Measurements from ENCODE around the gene CELSR1. TPM values are rescaled to one million over a fixed set of nuclear protein-coding genes. Genes with fewer than 3 reads are reported as not detected.

The CELSR1 gene
- polyA plus RNA-seq, 1 experiment: 1.0 TPM

DNA sequence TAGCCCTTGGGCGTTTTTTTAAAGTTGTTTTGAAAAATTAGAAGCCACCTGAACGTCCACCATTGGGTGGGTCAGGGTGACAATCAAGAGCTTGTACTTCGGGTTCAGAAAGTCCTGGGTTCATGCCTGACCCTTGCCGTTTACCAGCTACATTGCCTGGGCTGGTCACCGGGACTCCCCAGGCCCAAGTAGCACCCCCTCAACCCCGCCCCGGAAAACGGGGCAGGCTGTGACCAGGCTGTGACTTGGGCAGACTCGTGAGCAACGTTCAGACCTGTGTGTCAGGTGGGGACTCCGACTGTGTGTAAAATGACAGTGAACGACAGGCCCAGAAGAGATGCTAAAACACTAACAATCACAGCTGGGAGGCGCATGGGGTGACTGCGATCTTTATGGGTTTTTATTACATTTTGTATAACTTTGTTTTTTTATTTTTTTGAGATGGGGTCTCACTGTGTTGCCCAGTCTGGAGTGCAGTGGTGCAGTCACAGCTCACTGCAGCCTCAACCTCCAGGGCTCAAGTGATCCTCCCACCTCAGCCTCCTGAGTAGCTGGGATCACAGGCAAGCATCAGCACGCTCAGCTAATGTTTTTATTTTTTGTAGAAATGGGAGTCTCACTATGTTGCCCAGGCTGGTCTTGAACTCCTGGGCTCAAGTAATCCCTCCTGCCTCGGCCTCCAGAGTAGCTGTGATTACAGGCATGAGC, 145.1 kb downstream of the CELSR1 start:
- no peak for DNase-seq (ENCODE audit: low read depth)
- Histone ChIP-seq H3K27me3 (ENCODE audit: control insufficient read depth, insufficient read depth, low read length) (no peaks in the 10 kb centered on the region), H3K4me3 (ENCODE audit: low read depth, low read length) (no peak overlapping the region), H3K36me3 (ENCODE audit: control insufficient read depth, insufficient read depth, low read length) (no peaks in the 10 kb centered on the region)
- POLR2A ChIA-PET: no interaction called here
- TF ChIP-seq, protein P1, sequence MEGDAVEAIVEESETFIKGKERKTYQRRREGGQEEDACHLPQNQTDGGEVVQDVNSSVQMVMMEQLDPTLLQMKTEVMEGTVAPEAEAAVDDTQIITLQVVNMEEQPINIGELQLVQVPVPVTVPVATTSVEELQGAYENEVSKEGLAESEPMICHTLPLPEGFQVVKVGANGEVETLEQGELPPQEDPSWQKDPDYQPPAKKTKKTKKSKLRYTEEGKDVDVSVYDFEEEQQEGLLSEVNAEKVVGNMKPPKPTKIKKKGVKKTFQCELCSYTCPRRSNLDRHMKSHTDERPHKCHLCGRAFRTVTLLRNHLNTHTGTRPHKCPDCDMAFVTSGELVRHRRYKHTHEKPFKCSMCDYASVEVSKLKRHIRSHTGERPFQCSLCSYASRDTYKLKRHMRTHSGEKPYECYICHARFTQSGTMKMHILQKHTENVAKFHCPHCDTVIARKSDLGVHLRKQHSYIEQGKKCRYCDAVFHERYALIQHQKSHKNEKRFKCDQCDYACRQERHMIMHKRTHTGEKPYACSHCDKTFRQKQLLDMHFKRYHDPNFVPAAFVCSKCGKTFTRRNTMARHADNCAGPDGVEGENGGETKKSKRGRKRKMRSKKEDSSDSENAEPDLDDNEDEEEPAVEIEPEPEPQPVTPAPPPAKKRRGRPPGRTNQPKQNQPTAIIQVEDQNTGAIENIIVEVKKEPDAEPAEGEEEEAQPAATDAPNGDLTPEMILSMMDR (IDR thresholded peaks at IDR 0.05; ENCODE audit: insufficient read depth, low read depth, low read length): no peak
- CTCF ChIA-PET: interaction anchor here (0.7 kb wide), 2 partner anchors 10 to 24 kb away, joined by 3 to 4 read pairs; no protein-coding TSS in a partner anchor

DNA sequence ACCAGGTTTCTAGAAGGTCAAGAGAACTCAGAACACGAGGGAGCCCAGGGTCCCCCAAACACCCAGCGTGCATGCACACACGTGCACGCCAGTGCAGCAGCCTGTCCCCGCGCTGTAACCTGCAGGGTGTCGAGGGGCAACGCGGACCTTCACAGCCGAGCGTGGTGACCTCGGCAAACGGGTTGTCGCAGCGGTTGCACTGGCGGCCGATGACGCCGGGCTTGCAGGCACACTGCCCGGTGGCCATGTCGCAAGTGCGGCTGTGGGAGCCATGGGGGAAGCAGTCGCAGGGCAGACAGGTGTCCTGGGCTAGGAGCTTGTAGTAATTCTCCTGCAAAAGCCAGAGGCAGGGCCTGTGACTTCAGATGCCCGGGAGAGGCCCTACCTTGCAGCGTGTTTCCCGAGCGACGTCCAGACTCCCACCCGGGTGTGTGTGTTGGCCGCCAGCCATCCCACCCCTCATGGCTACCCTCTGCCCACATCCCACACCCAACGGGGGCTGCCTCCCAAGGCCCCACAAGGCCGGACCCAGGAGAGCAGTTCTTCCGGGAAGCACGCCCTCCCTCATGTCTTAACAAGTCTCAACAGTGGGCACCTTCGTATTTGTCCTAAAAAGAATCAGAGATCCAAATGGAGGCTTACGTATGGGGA, 145.8 kb downstream of the CELSR1 start:
- H3K4me3 ChIP-seq (ENCODE audit: low read depth, low read length): no peak overlapping the region
- ChIA-PET POLR2A (no interaction called here), CTCF (interaction anchor here (1.6 kb wide), 1 partner anchor 24 kb away, joined by 12 read pairs; no protein-coding TSS in a partner anchor)
- H3K36me3 ChIP-seq (ENCODE audit: control insufficient read depth, insufficient read depth, low read length): no peaks in the 10 kb centered on the region
- DNase-seq (ENCODE audit: low read depth): no peak
- TF ChIP-seq, protein P1 (IDR thresholded peaks at IDR 0.05; ENCODE audit: insufficient read depth, low read depth, low read length): no peak
- no peaks in the 10 kb centered on the region for H3K27me3 ChIP-seq (ENCODE audit: control insufficient read depth, insufficient read depth, low read length)

DNA sequence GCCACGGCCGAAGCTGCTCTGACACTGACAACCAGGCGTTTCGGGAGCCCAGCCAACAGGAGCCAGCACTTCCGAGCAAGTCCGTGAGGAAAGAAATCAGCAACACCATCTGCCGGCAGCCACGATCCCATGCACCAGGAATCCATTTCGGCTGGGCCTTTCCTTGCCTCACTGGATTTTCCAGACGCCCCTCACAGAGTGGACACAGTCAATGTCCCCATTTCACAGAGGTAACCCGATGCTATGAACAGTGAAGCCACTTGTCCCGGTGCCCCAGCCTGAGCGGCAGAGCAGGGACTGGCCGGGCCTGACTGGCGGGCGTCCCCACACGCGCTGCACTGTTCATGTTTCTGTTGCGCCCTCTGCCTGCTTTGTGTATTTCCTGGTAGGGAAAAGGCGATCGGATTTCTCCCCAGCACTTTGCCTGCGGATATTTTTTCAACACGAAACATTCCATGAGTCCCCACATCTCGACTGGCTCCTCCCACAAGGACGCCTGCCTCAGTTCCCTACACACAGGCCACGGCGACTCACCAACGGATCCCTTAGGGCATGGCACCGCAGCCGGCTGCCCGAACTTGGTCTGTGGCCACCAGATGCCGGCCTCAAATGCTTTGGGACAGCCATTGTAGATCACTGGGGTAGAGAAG, 146.6 kb downstream of the CELSR1 start:
- Histone ChIP-seq H3K27me3 (ENCODE audit: control insufficient read depth, insufficient read depth, low read length) (no peaks in the 10 kb centered on the region), H3K36me3 (ENCODE audit: control insufficient read depth, insufficient read depth, low read length) (no peaks in the 10 kb centered on the region), H3K4me3 (ENCODE audit: low read depth, low read length) (no peak overlapping the region)
- TF ChIP-seq, protein P1 (IDR thresholded peaks at IDR 0.05; ENCODE audit: insufficient read depth, low read depth, low read length): peak; percentile 71
- DNase-seq (ENCODE audit: low read depth): peak; percentile 6
- POLR2A ChIA-PET: no interaction called here
- CTCF ChIA-PET: interaction anchor here (0.8 to 1.7 kb wide), 3 partner anchors 23 to 151 kb away, joined by 3 to 12 read pairs (median 7); no protein-coding TSS in a partner anchor

DNA sequence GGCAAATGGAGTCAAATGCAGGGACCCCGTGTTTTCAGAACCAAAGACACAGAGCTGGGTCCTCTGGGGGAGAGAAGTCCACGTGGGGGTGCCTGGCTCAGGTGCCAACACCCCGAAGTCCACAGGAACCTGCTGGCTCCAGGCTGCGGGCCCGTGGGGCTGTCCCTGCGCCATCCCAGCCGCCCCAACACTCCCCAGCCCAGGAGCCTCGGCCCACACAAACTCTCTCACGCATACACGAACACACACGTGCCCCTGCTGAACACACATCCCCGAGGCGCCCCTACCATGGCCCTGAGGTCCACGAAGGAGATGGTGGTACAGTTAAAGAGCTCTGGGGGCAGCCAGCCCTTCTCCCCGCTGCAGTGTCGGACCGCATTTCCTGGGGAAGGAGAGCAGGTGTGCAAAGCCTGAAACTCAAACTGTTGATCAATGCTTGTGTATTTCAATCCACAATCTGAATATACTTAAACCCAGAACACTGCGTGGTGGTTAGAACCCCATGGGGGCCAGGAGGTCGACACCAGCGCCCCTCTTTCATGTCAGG, 147.2 kb downstream of the CELSR1 start:
- TF ChIP-seq, protein P1 (IDR thresholded peaks at IDR 0.05; ENCODE audit: insufficient read depth, low read depth, low read length): no peak
- H3K36me3 ChIP-seq (ENCODE audit: control insufficient read depth, insufficient read depth, low read length): no peaks in the 10 kb centered on the region
- H3K4me3 ChIP-seq (ENCODE audit: low read depth, low read length): no peak overlapping the region
- no peaks in the 10 kb centered on the region for H3K27me3 ChIP-seq (ENCODE audit: control insufficient read depth, insufficient read depth, low read length)
- ChIA-PET CTCF (interaction anchor here (0.8 to 1.7 kb wide), 4 partner anchors 20 to 151 kb away, joined by 3 to 12 read pairs (median 5); no protein-coding TSS in a partner anchor), POLR2A (no interaction called here)
- DNase-seq (ENCODE audit: low read depth): no peak

DNA sequence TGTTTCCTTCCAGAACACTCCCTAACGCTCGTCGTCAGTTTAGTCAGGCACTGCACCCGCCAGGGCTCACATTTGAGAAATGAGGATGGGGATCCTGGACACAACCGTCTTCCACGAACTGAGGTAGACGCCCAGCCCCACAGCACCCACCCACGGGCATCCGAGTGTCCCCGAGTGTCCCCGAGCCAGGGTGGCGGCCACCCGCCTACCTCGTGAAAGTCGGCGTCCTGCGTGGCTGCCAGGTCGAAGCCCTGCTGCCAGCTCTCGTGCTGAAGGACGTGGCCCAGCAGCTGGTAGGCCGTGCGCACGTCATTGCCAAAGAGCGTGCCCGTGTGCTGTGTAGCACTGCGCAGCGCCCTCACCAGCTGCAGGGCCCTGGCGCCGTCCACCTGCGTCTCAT, 148.3 kb downstream of the CELSR1 start:
- TF ChIP-seq, protein P1 (IDR thresholded peaks at IDR 0.05; ENCODE audit: insufficient read depth, low read depth, low read length): no peak
- CTCF ChIA-PET: no interaction called here

More for the DNA sequence above, 148.3 kb downstream of the CELSR1 start:
- Histone ChIP-seq H3K36me3 (ENCODE audit: control insufficient read depth, insufficient read depth, low read length) (no peaks in the 10 kb centered on the region), H3K27me3 (ENCODE audit: control insufficient read depth, insufficient read depth, low read length) (no peaks in the 10 kb centered on the region), H3K4me3 (ENCODE audit: low read depth, low read length) (no peak overlapping the region)
- POLR2A ChIA-PET: no interaction called here
- no peak for DNase-seq (ENCODE audit: low read depth)
